Mesenchymal stem cell (in vitro differentiated cells and primary cell): Measurements from ENCODE around the gene ARID1B.

Experiments
- DNase-seq: peaks from one replicate; pipeline ENCODE4 v3.0.0-alpha.2; 2013
- H2AFZ ChIP-seq: one replicate; pipeline ENCODE4 v1.6.1; 2013; ENCODE audit warnings: low read depth, mild to moderate bottlenecking, control low read depth, inconsistent platforms, low read length, moderate library complexity
- H2AK5ac ChIP-seq: 2 replicates; pipeline ENCODE4 v1.6.1; 2013; ENCODE audit warnings: low read length, moderate library complexity, mild to moderate bottlenecking, inconsistent platforms; ENCODE audit not compliant: severe bottlenecking
- H2BK120ac ChIP-seq: one replicate; pipeline ENCODE4 v1.6.1; 2013; ENCODE audit warnings: low read depth, mild to moderate bottlenecking, inconsistent platforms, low read length, moderate library complexity
- H2BK12ac ChIP-seq, 2 experiments: one replicate each; pipeline ENCODE4 v1.6.1; 2013; ENCODE audit warnings: inconsistent platforms in 2 of 2, low read length in 2 of 2, mild to moderate bottlenecking in 2 of 2, moderate library complexity in 2 of 2, control low read depth in 1 of 2
- H2BK15ac ChIP-seq: one replicate; pipeline ENCODE4 v1.6.1; 2013; ENCODE audit warnings: mild to moderate bottlenecking, low read depth, inconsistent platforms; ENCODE audit not compliant: poor library complexity, severe bottlenecking
- H2BK5ac ChIP-seq: 2 replicates; pipeline ENCODE4 v1.6.1; 2013; ENCODE audit warnings: low read depth, mild to moderate bottlenecking, low read length, control low read depth, inconsistent platforms; ENCODE audit not compliant: poor library complexity, severe bottlenecking
- H3K14ac ChIP-seq, 2 experiments: one replicate each; pipeline ENCODE4 v1.6.1; 2013; ENCODE audit warnings: inconsistent platforms in 2 of 2, low read length in 2 of 2, control low read depth in 1 of 2, mild to moderate bottlenecking in 1 of 2, moderate library complexity in 1 of 2
- H3K18ac ChIP-seq, 2 experiments: one replicate each; pipeline ENCODE4 v1.6.1; 2013; ENCODE audit warnings: inconsistent platforms in 2 of 2, low read length in 2 of 2, control low read depth in 1 of 2, low read depth in 1 of 2, mild to moderate bottlenecking in 1 of 2
- H3K23ac ChIP-seq, 2 experiments: one replicate each; pipeline ENCODE4 v1.6.1; 2013; ENCODE audit warnings: inconsistent platforms in 2 of 2, low read length in 2 of 2, mild to moderate bottlenecking in 2 of 2, moderate library complexity in 2 of 2, control low read depth in 1 of 2
- H3K27ac ChIP-seq: 2 replicates; pipeline ENCODE4 v1.5.1; 2013; ENCODE audit warnings: mild to moderate bottlenecking, moderate library complexity, low read length, control low read depth, inconsistent platforms; ENCODE audit not compliant: poor library complexity, severe bottlenecking
- H3K27me3 ChIP-seq, 2 experiments: 2 replicates each; pipeline versions ENCODE4 v1.6.1 to v1.7.0; 2013; ENCODE audit warnings: low read length in 2 of 2, mild to moderate bottlenecking in 2 of 2, moderate library complexity in 2 of 2, control low read depth in 1 of 2, inconsistent platforms in 1 of 2; ENCODE audit not compliant: control insufficient read depth in 1 of 2, insufficient read depth in 1 of 2
- H3K36me3 ChIP-seq, 2 experiments: 2 replicates each; pipeline versions ENCODE4 v1.6.1 to v1.7.0; 2013; ENCODE audit warnings: low read length in 2 of 2, control low read depth in 1 of 2, inconsistent platforms in 1 of 2, low read depth in 1 of 2, mild to moderate bottlenecking in 1 of 2; ENCODE audit not compliant: insufficient read depth in 2 of 2, control insufficient read depth in 1 of 2
- H3K4ac ChIP-seq, 2 experiments: one replicate each; pipeline ENCODE4 v1.6.1; 2013; ENCODE audit warnings: inconsistent platforms in 2 of 2, low read length in 2 of 2, mild to moderate bottlenecking in 2 of 2, moderate library complexity in 2 of 2, control low read depth in 1 of 2, low read depth in 1 of 2
- H3K4me1 ChIP-seq: 2 replicates; pipeline ENCODE4 v1.6.1; 2013; ENCODE audit warnings: low read depth, low read length, control low read depth; ENCODE audit not compliant: control insufficient read depth, insufficient read depth
- H3K4me2 ChIP-seq: 2 replicates; pipeline ENCODE4 v1.6.1; 2013; ENCODE audit warnings: low read length, mild to moderate bottlenecking, inconsistent platforms; ENCODE audit not compliant: poor library complexity, severe bottlenecking
- H3K4me3 ChIP-seq, 2 experiments: 2 replicates each; pipeline versions ENCODE4 v1.5.1 to v1.7.0; 2013; ENCODE audit warnings: low read length in 2 of 2, mild to moderate bottlenecking in 2 of 2, control low read depth in 1 of 2, low read depth in 1 of 2; ENCODE audit not compliant: insufficient read depth in 1 of 2
- H3K79me1 ChIP-seq: replicated peaks from 2 replicates; pipeline ENCODE4 v1.6.1; 2013; ENCODE audit warnings: mild to moderate bottlenecking, control low read depth, low read length, inconsistent platforms; ENCODE audit not compliant: poor library complexity, severe bottlenecking
- H3K9ac ChIP-seq: 2 replicates; pipeline ENCODE4 v1.7.0; 2013; ENCODE audit warnings: mild to moderate bottlenecking, low read length, moderate library complexity
- H3K9me3 ChIP-seq: 2 replicates; pipeline ENCODE4 v1.7.0; 2013; ENCODE audit warnings: mild to moderate bottlenecking, low read length; ENCODE audit not compliant: control insufficient read depth
- H4K8ac ChIP-seq: one replicate; pipeline ENCODE4 v1.6.1; 2013; ENCODE audit warnings: inconsistent platforms, mild to moderate bottlenecking, low read length, moderate library complexity
- H4K91ac ChIP-seq: one replicate; pipeline ENCODE4 v1.6.1; 2013; ENCODE audit warnings: mild to moderate bottlenecking, low read length, inconsistent platforms
- WGBS: methylation state at CpG from one replicate; pipeline ENCODE4 v1.1.7; 2013; ENCODE audit warnings: mixed read lengths; 5-methylcytosine and 5-hydroxymethylcytosine counted together

Gene ARID1B

DNA sequence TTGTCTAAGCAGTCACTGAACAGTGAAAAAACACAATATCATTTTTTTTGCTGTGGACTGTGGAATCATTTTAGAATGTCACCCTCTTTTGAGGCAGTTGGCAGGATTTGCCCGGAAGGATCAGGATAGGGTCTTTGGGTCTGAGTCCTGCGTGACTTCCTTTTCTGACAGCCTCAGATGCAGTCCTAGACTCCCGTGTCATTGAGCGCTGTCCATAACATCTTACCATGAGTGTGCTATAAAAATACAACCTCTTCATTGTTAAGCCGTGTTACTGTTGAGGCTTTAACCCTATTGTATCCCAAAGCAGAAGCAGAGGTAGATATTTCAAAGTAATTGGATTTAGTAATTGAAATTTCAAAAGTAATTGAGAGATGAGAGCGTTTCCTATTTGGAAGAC is 30.6 kb downstream of the ARID1B start:
- no peaks in the 10 kb centered on the region for H3K27me3 ChIP-seq
- H3K4me1 ChIP-seq: peaks cover 4% of the 10 kb centered on the region
- H2AFZ ChIP-seq: no peak overlapping the region
- H2BK15ac ChIP-seq: no peak overlapping the region
- no peaks in the 10 kb centered on the region for H3K9me3 ChIP-seq
- no peak overlapping the region for H2BK12ac ChIP-seq
- H2BK5ac ChIP-seq: no peak overlapping the region
- no peak overlapping the region for H3K27ac ChIP-seq
- H3K4ac ChIP-seq: no peak overlapping the region
- H3K14ac ChIP-seq: no peak overlapping the region
- no peak for DNase-seq
- H3K4me2 ChIP-seq: no peak overlapping the region
- no peak overlapping the region for H2AK5ac ChIP-seq
- H3K9ac ChIP-seq: peak overlapping the region; percentile 68
- no peak overlapping the region for H3K18ac ChIP-seq
- 92% methylated on average over 6 of the region's 6 CpGs for whole genome bisulfite sequencing
- no peak overlapping the region for H4K8ac ChIP-seq
- peak overlapping the region in 1 of 2 experiments; percentile 10 for H3K4me3 ChIP-seq
- no peak overlapping the region for H4K91ac ChIP-seq
- H3K23ac ChIP-seq: no peak overlapping the region
- H2BK120ac ChIP-seq: no peak overlapping the region
- H3K79me1 ChIP-seq: peaks cover 20% of the 10 kb centered on the region
- peaks cover 0 to 3% of the 10 kb centered on the region in 2 experiments for H3K36me3 ChIP-seq

GRCh38 chr6:156808287-156808686 is 31.1 kb downstream of the ARID1B start:
- H3K4me2 ChIP-seq: no peak overlapping the region
- H4K91ac ChIP-seq: no peak overlapping the region
- peak overlapping the region; percentile 68 for H3K9ac ChIP-seq
- no peak overlapping the region for H2BK120ac ChIP-seq
- H3K36me3 ChIP-seq: peaks cover 0 to 3% of the 10 kb centered on the region in 2 experiments
- peaks cover 20% of the 10 kb centered on the region for H3K79me1 ChIP-seq
- no peak overlapping the region for H2AFZ ChIP-seq
- H2BK12ac ChIP-seq: no peak overlapping the region
- no peak overlapping the region for H2BK5ac ChIP-seq
- DNase-seq: no peak
- H4K8ac ChIP-seq: no peak overlapping the region
- H3K9me3 ChIP-seq: no peaks in the 10 kb centered on the region
- H3K23ac ChIP-seq: no peak overlapping the region
- 46% methylated on average over 2 of the region's 2 CpGs for WGBS
- H3K14ac ChIP-seq: no peak overlapping the region
- H2BK15ac ChIP-seq: no peak overlapping the region
- peak overlapping the region in 1 of 2 experiments; percentile 10 for H3K4me3 ChIP-seq
- H3K4me1 ChIP-seq: peaks cover 4% of the 10 kb centered on the region
- no peak overlapping the region for H3K4ac ChIP-seq
- H3K18ac ChIP-seq: no peak overlapping the region
- no peak overlapping the region for H2AK5ac ChIP-seq
- no peak overlapping the region for H3K27ac ChIP-seq
- no peaks in the 10 kb centered on the region for H3K27me3 ChIP-seq

- Histone ChIP-seq H2AFZ (no peak overlapping the region), H3K23ac (no peak overlapping the region), H4K91ac (no peak overlapping the region), H3K4me2 (no peak overlapping the region), H3K27me3 (no peaks in the 10 kb centered on the region), H3K9ac (peak overlapping the region; percentile 68), H3K9me3 (no peaks in the 10 kb centered on the region), H2BK15ac (no peak overlapping the region), H3K18ac (no peak overlapping the region), H3K14ac (no peak overlapping the region), H3K27ac (no peak overlapping the region), H3K79me1 (peaks cover 20% of the 10 kb centered on the region), H2AK5ac (no peak overlapping the region), H2BK120ac (no peak overlapping the region), H3K4ac (no peak overlapping the region), H3K4me3 (no peak overlapping the region), H3K4me1 (peaks cover 4% of the 10 kb centered on the region), H3K36me3 (peaks cover 0 to 3% of the 10 kb centered on the region in 2 experiments), H2BK5ac (no peak overlapping the region), H4K8ac (no peak overlapping the region), H2BK12ac (no peak overlapping the region)
- WGBS: 55% methylated on average over 2 of the region's 4 CpGs
- peak; percentile 64 for DNase-seq
Measured at GRCh38 chr6:156809034-156809433, 31.9 kb downstream of the ARID1B start.

DNA sequence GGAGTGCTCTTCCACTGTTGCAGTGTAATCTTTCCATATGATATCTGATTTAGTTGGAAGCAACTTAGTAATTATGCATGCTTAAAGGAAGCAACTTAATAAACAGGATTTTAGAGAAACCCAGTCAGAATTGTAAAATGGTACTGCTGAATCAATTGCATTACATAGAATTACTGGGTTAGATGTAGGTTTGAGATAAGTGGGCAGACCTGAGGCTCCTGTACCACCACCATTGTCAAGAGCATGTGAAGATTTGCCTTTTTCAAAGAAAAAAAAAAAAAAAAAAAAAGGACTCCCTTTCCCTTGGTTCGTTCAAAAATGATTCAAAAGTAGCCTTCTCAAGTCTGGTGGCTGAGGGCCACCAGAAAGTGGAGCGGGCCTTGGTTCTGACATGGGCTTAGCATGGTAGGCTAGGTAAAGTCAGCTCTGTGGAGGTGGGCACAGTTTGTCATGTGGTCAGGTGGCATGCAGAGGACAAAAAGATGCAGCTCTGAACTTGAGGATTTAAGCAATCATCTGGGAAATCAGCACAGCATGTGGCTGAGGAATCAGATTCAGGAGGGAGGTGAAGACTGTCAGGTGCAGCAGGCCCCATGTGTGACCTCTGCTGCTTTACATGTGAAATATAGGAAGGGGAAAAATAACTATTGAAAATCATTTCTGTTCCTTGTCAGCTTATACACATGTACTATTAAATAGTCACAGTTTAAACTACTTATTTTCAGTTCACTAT is 32.4 kb downstream of the ARID1B start:
- H3K4me3 ChIP-seq: no peak overlapping the region
- H3K4ac ChIP-seq: no peak overlapping the region

More for the DNA sequence above, 32.4 kb downstream of the ARID1B start:
- Histone ChIP-seq H2BK5ac (no peak overlapping the region), H3K27ac (no peak overlapping the region), H4K8ac (no peak overlapping the region), H3K27me3 (no peaks in the 10 kb centered on the region), H2AK5ac (no peak overlapping the region), H3K4me2 (no peak overlapping the region), H2BK12ac (no peak overlapping the region), H2AFZ (no peak overlapping the region), H3K18ac (no peak overlapping the region), H3K4me1 (peaks cover 5% of the 10 kb centered on the region), H3K36me3 (peaks cover 0 to 3% of the 10 kb centered on the region in 2 experiments), H4K91ac (no peak overlapping the region), H3K23ac (no peak overlapping the region), H2BK120ac (no peak overlapping the region), H2BK15ac (no peak overlapping the region), H3K9me3 (no peaks in the 10 kb centered on the region), H3K79me1 (peaks cover 25% of the 10 kb centered on the region), H3K9ac (peak overlapping the region; percentile 68), H3K14ac (no peak overlapping the region)
- WGBS: 97% methylated on average over 2 of the region's 2 CpGs
- no peak for DNase-seq
